ENCODE results near the gene WDR7.

WDR7 gene

DNA sequence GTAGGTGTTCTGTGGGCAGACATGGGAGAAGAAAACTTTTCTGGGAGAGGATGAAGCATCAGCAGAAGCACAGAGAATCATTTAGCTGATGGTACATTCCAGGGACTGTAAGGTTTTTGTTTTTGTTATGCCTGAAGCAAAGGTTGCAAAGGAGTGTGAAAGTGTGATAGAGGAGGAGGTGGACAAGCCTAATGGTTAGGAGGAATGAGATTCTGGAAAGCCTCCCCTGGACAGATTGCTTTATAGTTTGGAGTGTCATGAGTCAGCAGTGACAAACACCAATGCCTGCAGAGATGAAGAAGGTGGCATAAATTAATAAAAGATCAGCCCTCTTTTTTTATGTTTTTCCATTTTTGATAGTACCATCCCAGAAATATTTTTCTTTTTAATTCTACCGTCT lies 324.1 kb downstream of the WDR7 start:
- ATAC-seq: no peak
- no peaks in the 10 kb centered on the region for H3K27me3 Mint-ChIP-seq
- H3K9me3 Mint-ChIP-seq: no peaks in the 10 kb centered on the region
- peaks cover 32% of the 10 kb centered on the region for H3K36me3 Mint-ChIP-seq
- no peak overlapping the region for H3K27ac Mint-ChIP-seq
- no peaks in the 10 kb centered on the region for H3K4me1 Mint-ChIP-seq
- H3K4me3 Mint-ChIP-seq: no peak overlapping the region

DNA sequence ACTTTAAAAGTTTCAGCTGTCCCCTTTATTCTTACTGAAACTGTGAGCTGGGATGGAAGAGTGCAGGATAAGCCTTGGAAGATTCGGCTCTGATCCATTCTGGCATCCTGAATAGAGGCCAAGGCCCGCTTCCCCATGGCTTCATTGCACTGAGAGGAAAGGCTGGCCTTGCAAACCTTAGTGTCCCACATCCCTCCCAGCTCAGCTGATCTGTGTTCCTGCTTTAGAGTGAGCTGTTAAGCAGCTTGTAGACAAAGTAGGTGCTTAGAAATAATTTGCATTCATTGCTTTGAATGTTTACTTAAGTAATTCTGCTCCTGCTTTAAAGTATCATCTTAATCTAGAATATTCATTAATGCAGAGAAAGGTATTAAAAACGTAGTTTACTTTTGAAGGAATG lies 326.1 kb downstream of the WDR7 start:
- ATAC-seq: no peak
- Mint-ChIP-seq H3K27ac (no peak overlapping the region), H3K36me3 (peaks cover 32% of the 10 kb centered on the region), H3K27me3 (no peaks in the 10 kb centered on the region), H3K9me3 (no peaks in the 10 kb centered on the region), H3K4me1 (no peaks in the 10 kb centered on the region), H3K4me3 (no peak overlapping the region)

DNA sequence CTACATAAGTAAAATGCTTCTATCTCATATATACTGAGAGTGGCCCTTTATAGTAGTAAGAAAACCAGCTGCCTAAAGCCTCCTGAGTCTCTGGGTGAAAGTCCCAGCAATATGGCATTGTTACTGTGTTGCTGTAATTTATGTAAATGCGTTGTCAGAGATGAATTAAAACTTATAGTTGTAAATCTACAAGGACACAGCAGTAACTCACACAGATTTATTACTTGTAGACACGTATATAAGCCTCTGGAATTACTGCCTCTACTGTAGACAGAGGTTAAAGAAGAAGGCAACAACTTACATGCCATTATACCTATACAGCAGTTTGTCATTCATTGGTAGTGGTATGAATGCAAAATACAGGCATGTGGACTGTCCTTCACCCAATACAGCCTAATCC lies 326.6 kb downstream of the WDR7 start:
- H3K4me3 Mint-ChIP-seq: no peak overlapping the region
- no peaks in the 10 kb centered on the region for H3K4me1 Mint-ChIP-seq
- no peaks in the 10 kb centered on the region for H3K27me3 Mint-ChIP-seq
- H3K27ac Mint-ChIP-seq: no peak overlapping the region
- no peak for ATAC-seq
- H3K36me3 Mint-ChIP-seq: peaks cover 31% of the 10 kb centered on the region
- H3K9me3 Mint-ChIP-seq: no peaks in the 10 kb centered on the region

- no peak overlapping the region for H3K4me3 Mint-ChIP-seq
- no peaks in the 10 kb centered on the region for H3K4me1 Mint-ChIP-seq
- H3K27ac Mint-ChIP-seq: no peak overlapping the region
- H3K9me3 Mint-ChIP-seq: no peaks in the 10 kb centered on the region
- H3K36me3 Mint-ChIP-seq: peaks cover 18% of the 10 kb centered on the region
- ATAC-seq: no peak
- no peaks in the 10 kb centered on the region for H3K27me3 Mint-ChIP-seq
These were observed 329.0 kb downstream of the WDR7 start for GRCh38 chr18:56980151-56980550.

- Mint-ChIP-seq H3K36me3 (peaks cover 13% of the 10 kb centered on the region), H3K9me3 (no peaks in the 10 kb centered on the region), H3K4me3 (no peak overlapping the region), H3K27me3 (no peaks in the 10 kb centered on the region), H3K27ac (no peak overlapping the region), H3K4me1 (no peaks in the 10 kb centered on the region)
- ATAC-seq: no peak
These were observed 331.6 kb downstream of the WDR7 start for GRCh38 chr18:56982766-56983165.

DNA sequence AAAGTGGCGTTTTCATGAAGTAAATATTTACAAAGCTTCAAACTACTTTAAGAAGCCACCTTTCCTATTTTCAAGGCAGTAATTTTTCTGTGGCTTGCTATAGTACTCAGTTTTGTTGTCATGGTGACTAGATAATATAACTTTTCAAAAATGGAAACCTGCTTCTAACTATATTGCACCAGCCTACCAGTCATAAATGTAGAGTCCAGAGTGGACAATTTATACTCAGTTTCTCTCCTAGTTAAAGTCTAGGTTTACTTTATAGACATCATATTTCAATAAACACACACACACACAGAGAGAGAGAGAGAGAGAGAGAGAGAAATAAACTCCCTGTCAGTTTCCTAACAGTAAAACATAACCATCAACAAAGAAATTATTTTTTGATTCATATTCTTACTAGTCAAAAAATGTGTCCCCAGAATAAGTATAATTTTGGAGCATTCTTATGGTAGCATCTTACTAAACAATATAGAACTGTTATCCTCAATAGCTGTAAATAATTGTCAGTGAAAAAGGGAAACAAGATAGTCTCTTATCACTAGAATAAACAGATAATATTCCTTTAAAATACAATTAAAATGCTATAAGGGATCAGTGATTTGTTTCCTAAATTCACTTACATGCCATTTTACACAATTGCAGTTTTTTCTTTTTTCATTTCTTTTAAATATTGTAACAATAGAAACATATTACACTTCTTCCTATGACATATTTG lies 332.3 kb downstream of the WDR7 start:
- H3K9me3 Mint-ChIP-seq: no peaks in the 10 kb centered on the region
- H3K4me3 Mint-ChIP-seq: no peak overlapping the region
- H3K27ac Mint-ChIP-seq: no peak overlapping the region
- ATAC-seq: no peak
- no peaks in the 10 kb centered on the region for H3K27me3 Mint-ChIP-seq
- peaks cover 13% of the 10 kb centered on the region for H3K36me3 Mint-ChIP-seq
- no peaks in the 10 kb centered on the region for H3K4me1 Mint-ChIP-seq

DNA sequence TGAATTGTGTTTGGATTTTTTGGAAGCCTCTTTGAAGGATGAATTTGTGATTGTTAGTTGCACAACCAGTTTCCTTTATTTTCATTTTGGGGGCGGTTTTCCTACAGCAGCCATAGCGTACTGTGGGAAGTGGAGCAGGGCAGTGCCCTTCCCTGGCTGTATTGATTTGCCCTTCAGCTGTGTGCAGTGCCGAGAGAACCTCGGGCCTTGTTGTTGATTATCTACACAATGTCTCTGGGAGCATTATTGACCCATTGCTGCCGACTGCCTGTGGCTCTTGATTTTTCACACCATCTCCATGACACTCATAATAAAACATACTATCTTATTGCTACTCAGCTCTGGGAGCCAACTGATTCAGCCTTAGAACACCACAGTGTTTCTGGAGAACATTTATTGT lies 333.6 kb downstream of the WDR7 start:
- Mint-ChIP-seq H3K9me3 (no peaks in the 10 kb centered on the region), H3K4me3 (no peak overlapping the region), H3K36me3 (peaks cover 13% of the 10 kb centered on the region), H3K4me1 (no peaks in the 10 kb centered on the region), H3K27me3 (no peaks in the 10 kb centered on the region), H3K27ac (no peak overlapping the region)
- ATAC-seq: no peak

DNA sequence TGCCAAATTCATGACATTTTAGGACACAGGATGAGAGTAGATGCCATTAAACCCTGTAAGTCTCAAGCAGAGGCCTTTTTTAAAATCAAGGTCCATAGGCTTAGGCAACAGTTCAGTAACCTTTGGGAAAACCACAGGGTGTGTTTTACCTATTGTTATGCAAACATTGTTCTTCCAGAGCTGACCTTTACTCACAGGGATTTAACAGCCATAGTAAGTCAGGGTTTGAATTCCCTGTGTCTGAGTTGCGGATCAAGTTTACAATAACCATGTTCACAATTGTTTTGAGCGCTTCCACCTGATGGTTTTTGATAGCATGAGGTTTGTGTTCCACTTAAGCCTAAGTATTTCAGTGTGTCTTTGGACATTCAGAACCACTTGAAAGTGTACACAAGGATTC lies 335.7 kb downstream of the WDR7 start:
- Mint-ChIP-seq H3K4me1 (no peaks in the 10 kb centered on the region), H3K4me3 (no peak overlapping the region), H3K27ac (no peak overlapping the region), H3K36me3 (peaks cover 7% of the 10 kb centered on the region), H3K27me3 (no peaks in the 10 kb centered on the region), H3K9me3 (peaks cover 3% of the 10 kb centered on the region)
- no peak for ATAC-seq

DNA sequence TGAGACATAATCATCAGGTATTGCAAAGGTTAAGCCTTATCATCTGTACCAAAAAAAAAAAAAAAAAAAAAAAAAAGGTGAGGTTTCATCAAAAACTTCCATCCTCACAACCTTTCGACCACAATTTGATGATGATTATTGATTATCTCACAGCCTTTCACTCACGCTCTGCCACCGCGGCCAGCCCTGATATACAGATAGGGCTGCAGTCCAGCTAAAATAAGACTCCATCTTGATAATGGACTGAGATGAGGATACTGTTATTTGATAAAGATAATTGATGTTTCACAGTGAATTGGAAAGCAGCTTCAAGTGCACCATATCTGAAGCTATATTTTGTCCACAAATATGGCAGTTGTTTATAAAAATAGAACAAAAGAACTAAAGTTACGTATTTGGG lies 336.1 kb downstream of the WDR7 start:
- no peak overlapping the region for H3K27ac Mint-ChIP-seq
- no peak overlapping the region for H3K4me3 Mint-ChIP-seq
- H3K27me3 Mint-ChIP-seq: no peaks in the 10 kb centered on the region
- H3K36me3 Mint-ChIP-seq: peaks cover 7% of the 10 kb centered on the region
- no peaks in the 10 kb centered on the region for H3K4me1 Mint-ChIP-seq
- no peak for ATAC-seq
- H3K9me3 Mint-ChIP-seq: peaks cover 3% of the 10 kb centered on the region

DNA sequence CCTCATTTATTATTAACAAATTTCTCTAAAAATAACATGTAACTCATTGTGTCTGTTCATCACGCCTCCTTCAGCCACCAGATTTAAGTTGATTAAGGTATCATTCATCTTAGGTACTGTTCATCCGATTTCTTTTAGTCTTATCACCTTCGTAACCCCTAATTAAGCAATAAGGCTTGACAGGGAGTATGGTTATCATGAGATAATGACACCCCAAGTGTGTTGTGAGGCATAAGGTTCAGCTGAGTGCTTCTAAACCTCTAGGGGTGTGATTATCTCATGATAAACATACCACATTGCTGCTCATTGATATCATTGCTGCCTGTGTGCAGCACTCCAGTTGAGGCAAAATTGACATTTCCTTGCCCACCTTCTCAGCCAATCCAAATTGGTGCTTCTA lies 336.9 kb downstream of the WDR7 start:
- H3K9me3 Mint-ChIP-seq: peaks cover 3% of the 10 kb centered on the region

DNA sequence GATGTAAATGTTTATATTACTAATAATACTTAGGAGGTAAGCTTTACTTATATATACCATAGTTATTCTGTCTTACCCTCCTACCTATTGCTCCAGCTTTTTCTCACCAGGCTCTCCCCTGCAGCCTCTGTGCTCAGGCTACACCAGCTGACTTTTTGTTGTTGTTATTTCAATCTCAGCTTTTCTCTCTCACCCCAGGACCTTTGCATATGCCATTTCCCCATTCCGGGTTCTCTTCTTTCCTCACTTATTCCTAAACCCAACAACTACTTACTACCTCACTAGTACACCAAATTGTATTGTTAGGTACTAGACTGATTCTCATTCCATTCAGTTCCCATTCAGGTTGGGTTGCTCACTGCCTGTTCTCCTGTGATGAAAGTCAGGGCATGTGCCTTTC lies 339.5 kb downstream of the WDR7 start:
- H3K36me3 Mint-ChIP-seq: peaks cover 7% of the 10 kb centered on the region
- H3K27ac Mint-ChIP-seq: no peak overlapping the region
- no peak overlapping the region for H3K4me3 Mint-ChIP-seq

More for the DNA sequence above, 336.9 kb downstream of the WDR7 start:
- no peaks in the 10 kb centered on the region for H3K27me3 Mint-ChIP-seq
- no peak for ATAC-seq
- H3K4me3 Mint-ChIP-seq: no peak overlapping the region
- H3K4me1 Mint-ChIP-seq: no peaks in the 10 kb centered on the region
- H3K27ac Mint-ChIP-seq: no peak overlapping the region
- peaks cover 7% of the 10 kb centered on the region for H3K36me3 Mint-ChIP-seq

GRCh38 chr18:56992777-56993176 lies 341.6 kb downstream of the WDR7 start:
- Mint-ChIP-seq H3K4me3 (no peak overlapping the region), H3K27me3 (no peaks in the 10 kb centered on the region), H3K9me3 (peaks cover 3% of the 10 kb centered on the region), H3K27ac (no peak overlapping the region), H3K4me1 (no peaks in the 10 kb centered on the region), H3K36me3 (peaks cover 9% of the 10 kb centered on the region)
- ATAC-seq: no peak

More for the DNA sequence above, 339.5 kb downstream of the WDR7 start:
- ATAC-seq: no peak
- H3K27me3 Mint-ChIP-seq: no peaks in the 10 kb centered on the region
- H3K9me3 Mint-ChIP-seq: peaks cover 3% of the 10 kb centered on the region
- H3K4me1 Mint-ChIP-seq: no peaks in the 10 kb centered on the region

- Mint-ChIP-seq H3K27me3 (no peaks in the 10 kb centered on the region), H3K27ac (no peak overlapping the region), H3K4me1 (no peaks in the 10 kb centered on the region), H3K4me3 (no peak overlapping the region), H3K36me3 (peaks cover 10% of the 10 kb centered on the region), H3K9me3 (peaks cover 2% of the 10 kb centered on the region)
- no peak for ATAC-seq
These were observed 344.5 kb downstream of the WDR7 start for GRCh38 chr18:56995579-56996188.

GRCh38 chr18:56997200-56997599 lies 346.0 kb downstream of the WDR7 start:
- Mint-ChIP-seq H3K4me3 (no peak overlapping the region), H3K27me3 (no peaks in the 10 kb centered on the region), H3K27ac (no peak overlapping the region), H3K9me3 (no peaks in the 10 kb centered on the region), H3K36me3 (peaks cover 7% of the 10 kb centered on the region), H3K4me1 (no peaks in the 10 kb centered on the region)
- ATAC-seq: no peak

DNA sequence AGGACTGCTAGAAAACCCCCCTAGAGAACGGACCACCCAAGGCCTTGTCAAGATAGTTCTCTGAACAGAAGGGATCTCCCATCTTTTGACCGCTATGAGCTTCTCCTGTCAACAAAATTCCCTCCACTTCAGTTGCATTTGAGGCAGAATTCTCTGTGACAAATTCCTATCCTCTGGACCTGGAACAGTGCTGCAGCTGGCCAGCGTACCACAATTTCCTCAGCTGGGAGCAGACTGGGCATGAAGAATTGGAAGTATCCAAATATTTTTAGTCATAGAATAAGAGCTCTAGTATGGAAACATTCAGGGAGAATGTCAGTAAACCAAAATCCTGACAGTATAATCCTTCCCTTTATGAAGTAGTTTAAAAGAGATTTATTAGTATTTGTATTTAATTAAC lies 348.7 kb downstream of the WDR7 start:
- ATAC-seq: no peak
- Mint-ChIP-seq H3K36me3 (peaks cover 7% of the 10 kb centered on the region), H3K27me3 (no peaks in the 10 kb centered on the region), H3K4me3 (no peak overlapping the region), H3K9me3 (no peaks in the 10 kb centered on the region), H3K27ac (no peak overlapping the region), H3K4me1 (peaks cover 9% of the 10 kb centered on the region)

GRCh38 chr18:57002627-57003026 lies 351.5 kb downstream of the WDR7 start:
- no peak overlapping the region for H3K27ac Mint-ChIP-seq
- H3K4me3 Mint-ChIP-seq: no peak overlapping the region
- peaks cover 6% of the 10 kb centered on the region for H3K36me3 Mint-ChIP-seq
- ATAC-seq: no peak
- no peaks in the 10 kb centered on the region for H3K27me3 Mint-ChIP-seq
- H3K9me3 Mint-ChIP-seq: no peaks in the 10 kb centered on the region
- H3K4me1 Mint-ChIP-seq: peaks cover 9% of the 10 kb centered on the region

Measured in stimulated activated memory B cell treated with anti-CD40 and anti-IgM and Interleukin-4, amounts not matched to agents 10 μg/mL and 1 μg/mL and 100 μg/mL, for 72 hours (primary cell).